Bronchial epithelial cell (primary cell): ENCODE data around the gene SPTBN4. TPM values are rescaled to one million over a fixed set of nuclear protein-coding genes. Genes with fewer than 3 reads are reported as not detected.

ENCODE experiments used
- DNase-seq: peaks from one replicate; pipeline ENCODE4 v3.0.0-alpha.2; 2010; ENCODE audit warnings: low read depth
- FAIRE-seq: peaks from 2 replicates; lab custom pipeline; 2011; peaks lifted over from hg19 to GRCh38; lab: Jason Lieb, UNC
- H3K27me3 ChIP-seq: 2 replicates; pipeline ENCODE4 v1.5.1; 2011; ENCODE audit warnings: low read length; ENCODE audit not compliant: control insufficient read depth, insufficient read depth
- H3K36me3 ChIP-seq: 2 replicates; pipeline ENCODE4 v1.5.1; 2011; ENCODE audit warnings: low read length; ENCODE audit not compliant: control insufficient read depth, insufficient read depth
- H3K4me3 ChIP-seq: 2 replicates; pipeline ENCODE4 v1.5.1; 2011; ENCODE audit warnings: mild to moderate bottlenecking, low read depth, low read length, control low read depth
- CTCF ChIP-seq: IDR thresholded peaks from 2 replicates; pipeline ENCODE4 v1.5.1; 2011; ENCODE audit warnings: mild to moderate bottlenecking, moderate library complexity, low read length, control low read depth, inconsistent platforms; ENCODE audit not compliant: insufficient read depth, severe bottlenecking
- total RNA-seq: library from RNA; depleted of rRNA; stranded (reverse); fragments of >200 nt; gene quantifications from 2 replicates; pipeline ENCODE4 v1.2.1, GENCODE V29; 2014

The SPTBN4 gene
- total RNA-seq, 1 donor from 2014 or later, result 0.53 TPM

- no peak for TF ChIP-seq CTCF
- H3K27me3 ChIP-seq, result no peaks in the 10 kb centered on the region
- DNase-seq (no peak), FAIRE-seq (no peak)
- H3K4me3 ChIP-seq, result no peak overlapping the region
- H3K36me3 ChIP-seq, result no peaks in the 10 kb centered on the region
These were observed 19.2 kb downstream of the SPTBN4 start for GRCh38 chr19:40486017-40486416.

- Histone ChIP-seq H3K27me3 (peaks cover 2% of the 10 kb centered on the region), H3K4me3 (no peak overlapping the region), H3K36me3 (no peaks in the 10 kb centered on the region)
- DNase-seq (no peak), FAIRE-seq (no peak)
- no peak for TF ChIP-seq CTCF
These were observed 23.1 kb downstream of the SPTBN4 start for GRCh38 chr19:40489882-40490230.

GRCh38 chr19:40492274-40492673 is 25.5 kb downstream of the SPTBN4 start:
- Histone ChIP-seq H3K4me3 (no peak overlapping the region), H3K36me3 (no peaks in the 10 kb centered on the region), H3K27me3 (peaks cover 2% of the 10 kb centered on the region)
- DNase-seq (no peak), FAIRE-seq (no peak)
- TF ChIP-seq CTCF, result no peak

GRCh38 chr19:40493778-40494177 is 27.0 kb downstream of the SPTBN4 start:
- Histone ChIP-seq H3K4me3 (no peak overlapping the region), H3K36me3 (no peaks in the 10 kb centered on the region), H3K27me3 (peaks cover 2% of the 10 kb centered on the region)
- no peak for FAIRE-seq
- DNase-seq, result no peak
- TF ChIP-seq CTCF, result no peak

- FAIRE-seq (no peak), DNase-seq (no peak)
- H3K4me3 ChIP-seq, result no peak overlapping the region
- H3K36me3 ChIP-seq, result no peaks in the 10 kb centered on the region
- peaks cover 2% of the 10 kb centered on the region for H3K27me3 ChIP-seq
- no peak for TF ChIP-seq CTCF
These were observed 27.5 kb downstream of the SPTBN4 start for GRCh38 chr19:40494191-40494838.

- FAIRE-seq (no peak), DNase-seq (no peak)
- no peak overlapping the region for H3K4me3 ChIP-seq
- no peaks in the 10 kb centered on the region for H3K36me3 ChIP-seq
- H3K27me3 ChIP-seq, result peaks cover 2% of the 10 kb centered on the region
- TF ChIP-seq CTCF, result no peak
These were observed 30.4 kb downstream of the SPTBN4 start for GRCh38 chr19:40497214-40497613.
